Measurements from ENCODE around the gene CLCN4.

The CLCN4 gene

GRCh38 chrX:10231461-10231860 lies 74.7 kb downstream of the CLCN4 start:
- in situ Hi-C loops (cut with HindIII; ENCODE audit: low pct_ligation_motif_present, low sequenced_read_pairs) = no loop called here
- no peak for DNase-seq
- Histone ChIP-seq H3K4me3 (ENCODE audit: low read depth, low read length) (no peak overlapping the region), H3K27me3 (replicated peaks) (no peaks in the 10 kb centered on the region), H3K36me3 (replicated peaks) (no peaks in the 10 kb centered on the region), H3K27ac (no peak overlapping the region)
- TF ChIP-seq CTCF (IDR thresholded peaks at IDR 0.05; ENCODE audit: low read depth, low read length, missing control alignments) = no peak

- H3K27me3 ChIP-seq (replicated peaks) = no peaks in the 10 kb centered on the region
- no peak overlapping the region for H3K4me3 ChIP-seq (ENCODE audit: low read depth, low read length)
- H3K27ac ChIP-seq = no peak overlapping the region
- no peak for DNase-seq
- no peaks in the 10 kb centered on the region for H3K36me3 ChIP-seq (replicated peaks)
- in situ Hi-C loops (cut with HindIII; ENCODE audit: low pct_ligation_motif_present, low sequenced_read_pairs) = no loop called here
- TF ChIP-seq CTCF (IDR thresholded peaks at IDR 0.05; ENCODE audit: low read depth, low read length, missing control alignments) = no peak
These were observed 76.4 kb downstream of the CLCN4 start for GRCh38 chrX:10233173-10233572.

DNA sequence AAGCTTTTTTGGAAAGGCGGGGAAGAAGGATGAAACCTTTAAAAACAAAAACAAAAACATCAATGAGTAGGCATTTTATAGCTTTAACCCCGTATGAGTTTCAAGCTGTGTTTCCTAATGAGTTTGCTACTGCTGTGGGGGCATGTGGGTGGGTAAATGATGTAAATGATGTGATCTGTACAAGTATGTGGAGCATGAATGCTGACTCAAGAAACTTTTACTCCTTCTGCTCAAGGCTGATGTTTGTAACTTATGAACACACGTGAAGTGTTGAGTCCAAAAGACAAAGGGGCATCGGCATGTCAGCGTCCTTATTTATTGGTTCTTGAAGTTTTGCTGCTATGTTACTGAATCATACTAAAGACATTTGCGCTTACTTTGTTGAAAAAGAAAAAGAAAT lies 76.9 kb downstream of the CLCN4 start:
- Histone ChIP-seq H3K4me3 (ENCODE audit: low read depth, low read length) (no peak overlapping the region), H3K27ac (no peak overlapping the region), H3K27me3 (replicated peaks) (no peaks in the 10 kb centered on the region), H3K36me3 (replicated peaks) (no peaks in the 10 kb centered on the region)
- in situ Hi-C loops (cut with HindIII; ENCODE audit: low pct_ligation_motif_present, low sequenced_read_pairs) = no loop called here
- no peak for DNase-seq
- no peak for TF ChIP-seq CTCF (IDR thresholded peaks at IDR 0.05; ENCODE audit: low read depth, low read length, missing control alignments)

GRCh38 chrX:10235851-10236250 lies 79.1 kb downstream of the CLCN4 start:
- in situ Hi-C loops (cut with HindIII; ENCODE audit: low pct_ligation_motif_present, low sequenced_read_pairs) = no loop called here
- Histone ChIP-seq H3K4me3 (ENCODE audit: low read depth, low read length) (no peak overlapping the region), H3K27ac (peak overlapping the region; percentile 32), H3K27me3 (replicated peaks) (no peaks in the 10 kb centered on the region), H3K36me3 (replicated peaks) (no peaks in the 10 kb centered on the region)
- TF ChIP-seq CTCF (IDR thresholded peaks at IDR 0.05; ENCODE audit: low read depth, low read length, missing control alignments) = no peak
- DNase-seq = peak; percentile 49

GRCh38 chrX:10237241-10237640 lies 80.5 kb downstream of the CLCN4 start:
- Histone ChIP-seq H3K27ac (no peak overlapping the region), H3K27me3 (replicated peaks) (no peaks in the 10 kb centered on the region), H3K4me3 (ENCODE audit: low read depth, low read length) (no peak overlapping the region), H3K36me3 (replicated peaks) (no peaks in the 10 kb centered on the region)
- in situ Hi-C loops (cut with HindIII; ENCODE audit: low pct_ligation_motif_present, low sequenced_read_pairs) = no loop called here
- no peak for DNase-seq
- no peak for TF ChIP-seq CTCF (IDR thresholded peaks at IDR 0.05; ENCODE audit: low read depth, low read length, missing control alignments)

DNA sequence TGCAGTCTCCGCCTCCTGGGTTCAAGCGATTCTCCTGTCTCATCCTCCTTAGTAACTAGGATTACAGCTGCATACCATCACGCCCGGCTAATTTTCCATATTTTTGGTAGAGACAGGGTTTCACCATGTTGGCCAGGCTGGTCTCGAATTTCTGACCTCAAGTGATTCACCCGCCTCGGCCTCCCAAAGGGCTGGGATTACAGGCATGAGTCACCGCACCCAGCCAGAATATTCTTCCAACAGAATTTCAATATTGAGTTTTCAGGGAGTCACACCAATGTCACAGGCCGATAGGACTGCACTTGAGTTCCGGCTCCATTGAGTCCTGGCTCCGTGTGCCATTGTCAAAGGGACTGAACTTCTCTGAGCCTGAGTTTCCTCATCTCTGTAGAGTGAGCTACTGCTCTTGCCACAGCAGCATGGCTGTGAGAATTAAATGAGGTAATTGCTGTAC lies 82.9 kb downstream of the CLCN4 start:
- in situ Hi-C loops (cut with HindIII; ENCODE audit: low pct_ligation_motif_present, low sequenced_read_pairs) = no loop called here
- DNase-seq = peak; percentile 85
- TF ChIP-seq CTCF (IDR thresholded peaks at IDR 0.05; ENCODE audit: low read depth, low read length, missing control alignments) = no peak

More for the DNA sequence above, 82.9 kb downstream of the CLCN4 start:
- Histone ChIP-seq H3K4me3 (ENCODE audit: low read depth, low read length) (no peak overlapping the region), H3K27ac (peak overlapping the region; percentile 71), H3K27me3 (replicated peaks) (no peaks in the 10 kb centered on the region), H3K36me3 (replicated peaks) (no peaks in the 10 kb centered on the region)
